Measurements from ENCODE around the gene ITPKB. TPM values are rescaled to one million over a fixed set of nuclear protein-coding genes. Genes with fewer than 3 reads are reported as not detected.

Gene ITPKB
- total and polyA plus RNA-seq, 2 experiments from 2014 or later: 0.31 to 5.2 TPM

DNA sequence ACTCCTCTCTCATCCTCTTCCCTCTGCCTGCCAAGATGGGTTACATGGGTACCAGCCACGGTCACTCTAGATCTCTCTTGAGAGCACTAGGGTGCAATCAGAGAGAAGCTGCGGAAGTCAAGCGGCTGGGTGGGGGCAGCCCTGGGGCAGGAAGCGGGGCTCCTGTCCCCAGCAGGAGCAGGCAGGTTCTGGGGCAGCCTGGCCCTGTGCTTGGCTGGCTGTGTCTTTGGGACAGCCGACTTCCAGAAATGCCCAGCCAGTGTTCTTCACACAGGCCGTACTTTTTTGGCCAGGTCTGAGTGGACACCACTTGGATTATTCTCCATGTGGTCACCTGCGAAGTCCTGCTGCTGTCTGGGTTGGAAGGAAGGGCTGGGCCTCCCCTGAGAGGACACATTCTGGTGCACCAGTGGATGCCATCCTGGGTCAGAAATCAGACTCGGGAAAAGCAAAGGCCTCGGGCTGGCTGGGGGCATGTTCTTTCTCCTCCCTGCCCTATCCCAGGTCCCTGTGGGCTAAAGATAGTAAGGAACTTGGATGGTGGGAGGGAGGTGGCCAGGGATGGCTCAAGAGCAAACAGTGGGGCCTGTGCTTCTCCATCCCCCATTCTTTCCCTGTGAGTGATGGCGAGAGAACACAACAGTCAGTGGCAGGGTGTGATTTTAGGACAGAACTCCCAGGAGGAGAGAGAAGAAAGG, 93.7 kb downstream of the ITPKB start (continued):
- TF ChIP-seq ZNF114 (CRISPR knock-in tag; IDR thresholded peaks at IDR 0.05) (no peak), STAT1 (IDR thresholded peaks at IDR 0.05; ENCODE audit: unreplicated experiment) (no peak), EZH2 (IDR thresholded peaks at IDR 0.05; ENCODE audit: low read depth, unreplicated experiment) (no peak), POLR2AphosphoS5 (IDR thresholded peaks at IDR 0.05; ENCODE audit: low read depth) (no peak), EZH2phosphoT487 (IDR thresholded peaks at IDR 0.05; ENCODE audit: unreplicated experiment) (no peak), REST (IDR thresholded peaks at IDR 0.05; ENCODE audit: unreplicated experiment) (no peak)
- TF ChIP-seq, protein P1, sequence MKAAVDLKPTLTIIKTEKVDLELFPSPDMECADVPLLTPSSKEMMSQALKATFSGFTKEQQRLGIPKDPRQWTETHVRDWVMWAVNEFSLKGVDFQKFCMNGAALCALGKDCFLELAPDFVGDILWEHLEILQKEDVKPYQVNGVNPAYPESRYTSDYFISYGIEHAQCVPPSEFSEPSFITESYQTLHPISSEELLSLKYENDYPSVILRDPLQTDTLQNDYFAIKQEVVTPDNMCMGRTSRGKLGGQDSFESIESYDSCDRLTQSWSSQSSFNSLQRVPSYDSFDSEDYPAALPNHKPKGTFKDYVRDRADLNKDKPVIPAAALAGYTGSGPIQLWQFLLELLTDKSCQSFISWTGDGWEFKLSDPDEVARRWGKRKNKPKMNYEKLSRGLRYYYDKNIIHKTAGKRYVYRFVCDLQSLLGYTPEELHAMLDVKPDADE (IDR thresholded peaks at IDR 0.05): no peak

DNA sequence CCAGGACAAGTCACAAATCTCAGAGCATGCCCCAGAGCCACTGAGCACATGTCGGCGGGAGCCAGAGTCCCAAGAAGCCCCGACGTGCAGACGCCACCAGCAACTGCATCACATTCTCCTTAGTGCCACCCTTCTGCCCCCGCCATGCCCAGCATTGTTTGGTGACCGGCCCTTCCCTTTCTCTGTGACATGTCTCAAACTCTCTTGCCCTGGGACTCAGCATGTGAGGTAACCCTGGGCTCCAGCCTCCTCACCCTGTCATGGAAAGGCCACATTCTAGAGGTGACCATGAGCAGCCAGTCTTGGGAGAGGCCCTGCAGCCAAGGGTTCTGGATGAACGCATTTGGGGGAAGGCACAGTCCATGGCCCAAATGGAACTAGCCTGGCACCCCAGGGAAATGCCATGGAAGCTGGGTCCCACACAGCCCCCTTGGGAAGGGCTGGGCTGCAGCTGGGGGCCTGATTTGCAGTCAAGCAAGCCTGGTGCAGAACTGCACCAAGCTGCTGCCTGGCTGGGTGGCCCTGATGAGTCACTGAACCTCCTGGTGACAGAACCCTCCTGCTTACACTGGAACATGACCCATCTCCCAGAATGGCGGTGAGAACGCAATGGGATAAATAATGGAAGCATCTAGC, 94.4 kb downstream of the ITPKB start:
- Histone ChIP-seq H3K9me2 (ENCODE audit: insufficient read depth) (no peaks in the 10 kb centered on the region), H3K27me3 (ENCODE audit: insufficient read depth) (no peaks in the 10 kb centered on the region), H3K4me1 (ENCODE audit: insufficient read depth) (no peaks in the 10 kb centered on the region; the same call in 1 of the 2 replicates), H3F3A (replicated peaks; ENCODE audit: low read depth) (no peaks in the 10 kb centered on the region), H3K79me2 (replicated peaks; ENCODE audit: insufficient read depth) (no peaks in the 10 kb centered on the region), H3K4me3 (no peak overlapping the region), H4K20me1 (replicated peaks; ENCODE audit: insufficient read depth) (no peaks in the 10 kb centered on the region), H3K4me2 (no peak overlapping the region), H3K36me3 (ENCODE audit: insufficient read depth) (no peaks in the 10 kb centered on the region), H2AFZ (no peak overlapping the region), H3K27ac (ENCODE audit: low read depth) (no peak overlapping the region)
- Mint-ChIP-seq H3K27ac (no peak overlapping the region), H3K36me3 (ENCODE audit: low read depth) (no peaks in the 10 kb centered on the region; the same call in 2 of the 3 replicates), H3K9me3 (no peaks in the 10 kb centered on the region; the same call in 2 of the 3 replicates), H3K27me3 (ENCODE audit: insufficient read depth, low read depth, poor library complexity) (peaks cover 11% of the 10 kb centered on the region), H3K4me1 (peaks cover 25% of the 10 kb centered on the region), H3K4me3 (no peak overlapping the region)
- ATAC-seq: no peak
- no peak for TF ChIP-seq EZH2 (IDR thresholded peaks at IDR 0.05; ENCODE audit: low read depth, unreplicated experiment)
- TF ChIP-seq ZNF331 (CRISPR knock-in tag; IDR thresholded peaks at IDR 0.05; ENCODE audit: low read depth): no peak
- no peak for TF ChIP-seq CREB1 (CRISPR knock-in tag; IDR thresholded peaks at IDR 0.05; ENCODE audit: low read depth)
- TF ChIP-seq NANOG (IDR thresholded peaks at IDR 0.05; ENCODE audit: borderline replicate concordance): no peak
- no peak for TF ChIP-seq STAT1 (IDR thresholded peaks at IDR 0.05; ENCODE audit: unreplicated experiment)
- TF ChIP-seq, protein P1 (IDR thresholded peaks at IDR 0.05): no peak
- no peak for TF ChIP-seq REST (IDR thresholded peaks at IDR 0.05; ENCODE audit: unreplicated experiment)
- TF ChIP-seq JUNB (IDR thresholded peaks at IDR 0.05; ENCODE audit: unreplicated experiment): no peak
- TF ChIP-seq POLR2AphosphoS5 (IDR thresholded peaks at IDR 0.05; ENCODE audit: low read depth): no peak
- DNase-seq (ENCODE audit: low spot score): no peak

All from GM23338 (cell line).